GM19395 (cell line): ENCODE measurements around the gene APOC3.
"Not testable (repeated sequence)": the region's sequence is repeated elsewhere in the genome, so short reads cannot be mapped to it uniquely, and the experiment has no call there.

Experiments
- ATAC-seq: cut with Tn5 transposase; IDR thresholded peaks from one replicate; pipeline ENCODE4 v1.9.1; 2021; ENCODE audit warnings: mild to moderate bottlenecking, moderate library complexity; ENCODE audit not compliant: unreplicated experiment

The APOC3 gene

GRCh38 chr11:116801662-116802061 lies 28.0 kb upstream of the APOC3 start:
- ATAC-seq, result not testable (repeated sequence)

- ATAC-seq, result no peak
These were observed 25.7 kb upstream of the APOC3 start for GRCh38 chr11:116804001-116804400.

- ATAC-seq, result no peak
These were observed 22.0 kb upstream of the APOC3 start for GRCh38 chr11:116807601-116808261.

GRCh38 chr11:116808262-116809175 lies 21.2 kb upstream of the APOC3 start:
- ATAC-seq, result no peak

- no peak for ATAC-seq
These were observed 18.5 kb upstream of the APOC3 start for GRCh38 chr11:116811194-116811593.

GRCh38 chr11:116812109-116812508 lies 17.6 kb upstream of the APOC3 start:
- ATAC-seq, result no peak

GRCh38 chr11:116813170-116813569 lies 16.5 kb upstream of the APOC3 start:
- no peak for ATAC-seq

- no peak for ATAC-seq
These were observed 15.8 kb upstream of the APOC3 start for GRCh38 chr11:116813781-116814471.

- ATAC-seq, result no peak
These were observed 15.2 kb upstream of the APOC3 start for GRCh38 chr11:116814502-116814901.

- ATAC-seq, result no peak
These were observed 10.7 kb upstream of the APOC3 start for GRCh38 chr11:116819049-116819448.

GRCh38 chr11:116821050-116821918 lies 8.4 kb upstream of the APOC3 start:
- ATAC-seq, result no peak

- no peak for ATAC-seq
These were observed 7.1 kb upstream of the APOC3 start for GRCh38 chr11:116822575-116822974.

GRCh38 chr11:116823031-116823843 lies 6.5 kb upstream of the APOC3 start, which contains the start of gene APOA4:
Gene APOA4, minus strand, starts transcription at chr11:116823304. Its CDS starts 113 bp downstream, at chr11:116823191.
- ATAC-seq, result no peak

- ATAC-seq, result no peak
These were observed 4.3 kb upstream of the APOC3 start for GRCh38 chr11:116825434-116825833.

- no peak for ATAC-seq
These were observed 3.6 kb upstream of the APOC3 start for GRCh38 chr11:116825854-116826750.

- no peak for ATAC-seq
These were observed 2.8 kb upstream of the APOC3 start for GRCh38 chr11:116826751-116827431.

- ATAC-seq, result no peak
These were observed 2.2 kb upstream of the APOC3 start for GRCh38 chr11:116827461-116827860.
